Neural cell (in vitro differentiated cells): ENCODE data around the gene CGRRF1. TPM values are rescaled to one million over a fixed set of nuclear protein-coding genes. Genes with fewer than 3 reads are reported as not detected.

Source experiments
- H2AFZ ChIP-seq: fragments of 200-600, 300-800 bp; sonication (generic), shearing (Covaris generic); 2 replicates; pipeline ENCODE4 v1.6.0; 2014; ENCODE audit warnings: low read depth, mild to moderate bottlenecking, antibody characterized with exemption, low read length, moderate library complexity
- H3F3A ChIP-seq: fragments of 200-600 bp; shearing (Covaris generic); 2 replicates; pipeline ENCODE4 v1.6.1; 2016; ENCODE audit warnings: mild to moderate bottlenecking, moderate library complexity, mixed read lengths, antibody characterized with exemption, low read length; ENCODE audit not compliant: insufficient read depth, poor library complexity, severe bottlenecking
- H3K27ac ChIP-seq: fragments of 200-600, 300-800 bp; sonication (generic), shearing (Covaris generic); 2 replicates; pipeline ENCODE4 v1.5.1; 2014; ENCODE audit warnings: mild to moderate bottlenecking, low read length, moderate library complexity
- H3K27me3 ChIP-seq: fragments of 300-800, 200-600 bp; sonication (generic), shearing (Covaris generic); 2 replicates; pipeline ENCODE4 v1.6.0; 2014; ENCODE audit warnings: mild to moderate bottlenecking, low read depth, low read length, moderate library complexity; ENCODE audit not compliant: insufficient read depth
- H3K36me3 ChIP-seq: fragments of 300-800, 200-600 bp; sonication (generic), shearing (Covaris generic); 2 replicates; pipeline ENCODE4 v1.5.1; 2014; ENCODE audit warnings: mild to moderate bottlenecking, antibody characterized with exemption, low read length, moderate library complexity; ENCODE audit not compliant: insufficient read depth
- H3K4me2 ChIP-seq: fragments of 300-800, 200-600 bp; sonication (generic), shearing (Covaris generic); 2 replicates; pipeline ENCODE4 v1.6.0; 2014; ENCODE audit warnings: mild to moderate bottlenecking, low read length
- H3K4me3 ChIP-seq: fragments of 300-800, 200-600 bp; sonication (generic), shearing (Covaris generic); 2 replicates; pipeline ENCODE4 v1.5.1; 2014; ENCODE audit warnings: mild to moderate bottlenecking, low read length, moderate library complexity
- H3K79me2 ChIP-seq: fragments of 200-600 bp; shearing (Covaris generic); replicated peaks from 2 replicates; pipeline ENCODE4 v1.6.0; 2014; ENCODE audit warnings: mild to moderate bottlenecking, low read length, moderate library complexity; ENCODE audit not compliant: insufficient read depth
- H3K9ac ChIP-seq: fragments of 300-800, 200-600 bp; sonication (generic), shearing (Covaris generic); 2 replicates; pipeline ENCODE4 v1.6.1; 2016; ENCODE audit warnings: mild to moderate bottlenecking, low read length, mixed read lengths
- H3K9me2 ChIP-seq: fragments of 200-600 bp; shearing (Covaris generic); 2 replicates; pipeline ENCODE4 v1.6.1; 2016; ENCODE audit warnings: mild to moderate bottlenecking, low read length, mixed read lengths; ENCODE audit not compliant: insufficient read depth
- H3K9me3 ChIP-seq: fragments of 200-600, 300-800 bp; sonication (generic), shearing (Covaris generic); 2 replicates; pipeline ENCODE4 v1.6.1; 2016; ENCODE audit warnings: mild to moderate bottlenecking, mixed run types, low read length, moderate library complexity, mixed read lengths
- H4K20me1 ChIP-seq: fragments of 200-600 bp; shearing (Covaris generic); 2 replicates; pipeline ENCODE4 v1.6.1; 2016; ENCODE audit warnings: mild to moderate bottlenecking, mixed run types; ENCODE audit not compliant: insufficient read depth
- EP300 ChIP-seq: fragments of 450-650 bp; conservative IDR thresholded peaks from 2 replicates; pipeline ENCODE4 v1.6.1; 2014; ENCODE audit warnings: antibody characterized with exemption, mild to moderate bottlenecking, moderate library complexity; ENCODE audit not compliant: poor library complexity, severe bottlenecking
- EZH2 ChIP-seq: fragments of 200-600, 300-800 bp; shearing (Covaris generic), sonication (generic); IDR thresholded peaks from 2 replicates; pipeline ENCODE4 v1.6.1; 2014; ENCODE audit warnings: antibody characterized with exemption, low read length, borderline replicate concordance, mild to moderate bottlenecking; ENCODE audit not compliant: insufficient read depth, poor library complexity, severe bottlenecking
- MXI1 ChIP-seq: fragments of 450-650 bp; conservative IDR thresholded peaks from 2 replicates; pipeline ENCODE4 v1.6.1; 2014; ENCODE audit warnings: antibody characterized with exemption, mild to moderate bottlenecking; ENCODE audit not compliant: poor library complexity, severe bottlenecking
- POLR2AphosphoS5 ChIP-seq: IDR thresholded peaks from 2 replicates; pipeline ENCODE4 v1.6.1; 2012
- RAD21 ChIP-seq: fragments of 450-650 bp; conservative IDR thresholded peaks from 2 replicates; pipeline ENCODE4 v1.6.1; 2014; ENCODE audit warnings: antibody characterized with exemption, mild to moderate bottlenecking, moderate library complexity
- SMC3 ChIP-seq: fragments of 450-650 bp; conservative IDR thresholded peaks from 2 replicates; pipeline ENCODE4 v1.6.1; 2014; ENCODE audit warnings: antibody characterized with exemption, mild to moderate bottlenecking, moderate library complexity; ENCODE audit not compliant: poor library complexity
- TAF1 ChIP-seq: IDR thresholded peaks from 2 replicates; pipeline ENCODE4 v1.6.1; 2012; ENCODE audit warnings: low read depth
- polyA plus RNA-seq: library from polyadenylated mRNA; depleted of rRNA; stranded (reverse); fragments of >200 nt; gene quantifications from 2 replicates; pipeline ENCODE4 v1.2.3, GENCODE V29; 2014
- TF ChIP-seq, protein P1 (sequence below): fragments of 450-650 bp; IDR thresholded peaks from 2 replicates; pipeline ENCODE4 v1.5.1; 2014; ENCODE audit warnings: antibody characterized with exemption, mild to moderate bottlenecking, moderate library complexity; ENCODE audit not compliant: poor library complexity, severe bottlenecking
- TF ChIP-seq, protein P2 (sequence below): IDR thresholded peaks from 2 replicates; pipeline ENCODE4 v1.6.1; 2012; ENCODE audit warnings: borderline replicate concordance

CGRRF1 gene
- polyA plus RNA-seq, 1 donor from 2014 or later, result 31.0 TPM

GRCh38 chr14:54498095-54498531 lies 11.6 kb upstream of the CGRRF1 start:
- no peak overlapping the region for H2AFZ ChIP-seq
- H3K36me3 ChIP-seq, result no peaks in the 10 kb centered on the region
- H3K4me3 ChIP-seq, result no peak overlapping the region
- no peaks in the 10 kb centered on the region for H3K79me2 ChIP-seq
- H4K20me1 ChIP-seq, result no peaks in the 10 kb centered on the region
- no peaks in the 10 kb centered on the region for H3K27me3 ChIP-seq
- no peak overlapping the region for H3K4me2 ChIP-seq
- no peaks in the 10 kb centered on the region for H3F3A ChIP-seq
- TF ChIP-seq, protein P1, sequence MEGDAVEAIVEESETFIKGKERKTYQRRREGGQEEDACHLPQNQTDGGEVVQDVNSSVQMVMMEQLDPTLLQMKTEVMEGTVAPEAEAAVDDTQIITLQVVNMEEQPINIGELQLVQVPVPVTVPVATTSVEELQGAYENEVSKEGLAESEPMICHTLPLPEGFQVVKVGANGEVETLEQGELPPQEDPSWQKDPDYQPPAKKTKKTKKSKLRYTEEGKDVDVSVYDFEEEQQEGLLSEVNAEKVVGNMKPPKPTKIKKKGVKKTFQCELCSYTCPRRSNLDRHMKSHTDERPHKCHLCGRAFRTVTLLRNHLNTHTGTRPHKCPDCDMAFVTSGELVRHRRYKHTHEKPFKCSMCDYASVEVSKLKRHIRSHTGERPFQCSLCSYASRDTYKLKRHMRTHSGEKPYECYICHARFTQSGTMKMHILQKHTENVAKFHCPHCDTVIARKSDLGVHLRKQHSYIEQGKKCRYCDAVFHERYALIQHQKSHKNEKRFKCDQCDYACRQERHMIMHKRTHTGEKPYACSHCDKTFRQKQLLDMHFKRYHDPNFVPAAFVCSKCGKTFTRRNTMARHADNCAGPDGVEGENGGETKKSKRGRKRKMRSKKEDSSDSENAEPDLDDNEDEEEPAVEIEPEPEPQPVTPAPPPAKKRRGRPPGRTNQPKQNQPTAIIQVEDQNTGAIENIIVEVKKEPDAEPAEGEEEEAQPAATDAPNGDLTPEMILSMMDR, result no peak
- TF ChIP-seq RAD21 (no peak), SMC3 (no peak), POLR2AphosphoS5 (no peak), TAF1 (no peak), EZH2 (no peak), MXI1 (no peak), EP300 (no peak)
- TF ChIP-seq, protein P2, sequence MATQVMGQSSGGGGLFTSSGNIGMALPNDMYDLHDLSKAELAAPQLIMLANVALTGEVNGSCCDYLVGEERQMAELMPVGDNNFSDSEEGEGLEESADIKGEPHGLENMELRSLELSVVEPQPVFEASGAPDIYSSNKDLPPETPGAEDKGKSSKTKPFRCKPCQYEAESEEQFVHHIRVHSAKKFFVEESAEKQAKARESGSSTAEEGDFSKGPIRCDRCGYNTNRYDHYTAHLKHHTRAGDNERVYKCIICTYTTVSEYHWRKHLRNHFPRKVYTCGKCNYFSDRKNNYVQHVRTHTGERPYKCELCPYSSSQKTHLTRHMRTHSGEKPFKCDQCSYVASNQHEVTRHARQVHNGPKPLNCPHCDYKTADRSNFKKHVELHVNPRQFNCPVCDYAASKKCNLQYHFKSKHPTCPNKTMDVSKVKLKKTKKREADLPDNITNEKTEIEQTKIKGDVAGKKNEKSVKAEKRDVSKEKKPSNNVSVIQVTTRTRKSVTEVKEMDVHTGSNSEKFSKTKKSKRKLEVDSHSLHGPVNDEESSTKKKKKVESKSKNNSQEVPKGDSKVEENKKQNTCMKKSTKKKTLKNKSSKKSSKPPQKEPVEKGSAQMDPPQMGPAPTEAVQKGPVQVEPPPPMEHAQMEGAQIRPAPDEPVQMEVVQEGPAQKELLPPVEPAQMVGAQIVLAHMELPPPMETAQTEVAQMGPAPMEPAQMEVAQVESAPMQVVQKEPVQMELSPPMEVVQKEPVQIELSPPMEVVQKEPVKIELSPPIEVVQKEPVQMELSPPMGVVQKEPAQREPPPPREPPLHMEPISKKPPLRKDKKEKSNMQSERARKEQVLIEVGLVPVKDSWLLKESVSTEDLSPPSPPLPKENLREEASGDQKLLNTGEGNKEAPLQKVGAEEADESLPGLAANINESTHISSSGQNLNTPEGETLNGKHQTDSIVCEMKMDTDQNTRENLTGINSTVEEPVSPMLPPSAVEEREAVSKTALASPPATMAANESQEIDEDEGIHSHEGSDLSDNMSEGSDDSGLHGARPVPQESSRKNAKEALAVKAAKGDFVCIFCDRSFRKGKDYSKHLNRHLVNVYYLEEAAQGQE, result no peak
- no peaks in the 10 kb centered on the region for H3K9me2 ChIP-seq
- H3K27ac ChIP-seq, result no peak overlapping the region
- no peaks in the 10 kb centered on the region for H3K9me3 ChIP-seq
- H3K9ac ChIP-seq, result no peak overlapping the region

GRCh38 chr14:54498579-54498978 lies 11.1 kb upstream of the CGRRF1 start:
- Histone ChIP-seq H3K9me2 (no peaks in the 10 kb centered on the region), H3K4me3 (no peak overlapping the region), H3K79me2 (no peaks in the 10 kb centered on the region), H3K9me3 (no peaks in the 10 kb centered on the region), H3K36me3 (no peaks in the 10 kb centered on the region), H3K27ac (no peak overlapping the region), H3K27me3 (no peaks in the 10 kb centered on the region), H3F3A (no peaks in the 10 kb centered on the region), H3K4me2 (no peak overlapping the region), H3K9ac (no peak overlapping the region), H2AFZ (no peak overlapping the region), H4K20me1 (no peaks in the 10 kb centered on the region)
- TF ChIP-seq SMC3 (no peak), MXI1 (no peak)
- TF ChIP-seq, protein P2, result no peak
- TF ChIP-seq, protein P1, result no peak
